Thyroid gland (tissue), 4 donors: ENCODE data around the gene NTN1.

Source experiments
- POLR2A ChIP-seq, 2 donors: fragments of 450-650 bp; IDR thresholded peaks; one replicate each; pipeline ENCODE4 v1.6.1; 2017; ENCODE audit warnings: antibody characterized with exemption in 2 of 2, mild to moderate bottlenecking in 2 of 2, moderate library complexity in 1 of 2
- TF ChIP-seq, protein P1 (sequence below), 6 experiments: fragments of 200-600 bp in 3 of 6; fragments of 450-650 bp in 3 of 6; sonication (generic) in 3 of 6; IDR thresholded peaks; one replicate each; pipeline ENCODE4 v1.5.1; 2016 to 2019; ENCODE audit warnings: antibody characterized with exemption in 6 of 6, mild to moderate bottlenecking in 2 of 6, inconsistent platforms in 1 of 6, moderate library complexity in 1 of 6

DNA sequence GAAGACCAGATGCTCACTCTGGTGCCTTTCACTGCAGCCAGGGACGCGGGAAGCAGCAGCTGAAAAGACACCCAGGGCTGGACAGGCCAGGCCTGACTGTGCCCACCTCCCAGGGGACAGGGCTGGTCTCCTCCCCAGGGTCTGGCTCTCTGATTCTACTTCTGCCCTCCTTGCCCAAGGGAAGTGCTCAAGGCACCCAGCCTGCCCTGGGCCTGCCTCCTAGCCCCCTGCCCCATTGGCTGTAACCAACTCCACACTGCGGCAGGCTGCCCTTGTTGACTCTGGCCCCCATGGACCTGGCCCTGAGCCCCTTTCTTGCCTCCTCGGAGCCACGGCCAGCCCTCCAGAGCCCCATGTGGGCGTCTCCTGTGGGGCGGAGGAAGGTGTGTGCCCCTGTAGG lies 212.5 kb downstream of the NTN1 start:
- no peak for TF ChIP-seq POLR2A (IDR thresholded peaks at IDR 0.05)
- TF ChIP-seq, protein P1, sequence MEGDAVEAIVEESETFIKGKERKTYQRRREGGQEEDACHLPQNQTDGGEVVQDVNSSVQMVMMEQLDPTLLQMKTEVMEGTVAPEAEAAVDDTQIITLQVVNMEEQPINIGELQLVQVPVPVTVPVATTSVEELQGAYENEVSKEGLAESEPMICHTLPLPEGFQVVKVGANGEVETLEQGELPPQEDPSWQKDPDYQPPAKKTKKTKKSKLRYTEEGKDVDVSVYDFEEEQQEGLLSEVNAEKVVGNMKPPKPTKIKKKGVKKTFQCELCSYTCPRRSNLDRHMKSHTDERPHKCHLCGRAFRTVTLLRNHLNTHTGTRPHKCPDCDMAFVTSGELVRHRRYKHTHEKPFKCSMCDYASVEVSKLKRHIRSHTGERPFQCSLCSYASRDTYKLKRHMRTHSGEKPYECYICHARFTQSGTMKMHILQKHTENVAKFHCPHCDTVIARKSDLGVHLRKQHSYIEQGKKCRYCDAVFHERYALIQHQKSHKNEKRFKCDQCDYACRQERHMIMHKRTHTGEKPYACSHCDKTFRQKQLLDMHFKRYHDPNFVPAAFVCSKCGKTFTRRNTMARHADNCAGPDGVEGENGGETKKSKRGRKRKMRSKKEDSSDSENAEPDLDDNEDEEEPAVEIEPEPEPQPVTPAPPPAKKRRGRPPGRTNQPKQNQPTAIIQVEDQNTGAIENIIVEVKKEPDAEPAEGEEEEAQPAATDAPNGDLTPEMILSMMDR (IDR thresholded peaks at IDR 0.05) = no peak
